Panc1 (cell line): ENCODE results near the gene MAPK8. TPM values are rescaled to one million over a fixed set of nuclear protein-coding genes. Genes with fewer than 3 reads are reported as not detected.

Source experiments
- ATAC-seq: fragments of 200-7000 bp; cut with Tn5 transposase; 2 replicates; pipeline ENCODE4 v1.9.1; 2020; ENCODE audit warnings: mild to moderate bottlenecking, moderate library complexity
- BruUV-seq: library from RNA; stranded (reverse); fragments of 400-500 nt; replicated peaks from 2 replicates; lab custom pipeline; 2021; lab: Mats Ljungman, UMichigan
- CTCF ChIA-PET: fragments of 300-600 bp; sonication (Branson Sonifier 250); formaldehyde crosslinking; loops from one replicate; lab custom pipeline; 2022; ENCODE audit warnings: antibody characterized with exemption; lab: Charles Lee
- POLR2A ChIA-PET: fragments of 300-600 bp; sonication (Branson Sonifier 250); formaldehyde crosslinking; loops from one replicate; lab custom pipeline; 2022; ENCODE audit warnings: antibody characterized with exemption; lab: Charles Lee
- DNase-seq: peaks from one replicate; pipeline ENCODE4 v3.0.0-alpha.2; 2010; ENCODE audit warnings: low read depth, low spot score
- H3K27ac ChIP-seq: 2 replicates; pipeline ENCODE4 v1.5.1; 2011; ENCODE audit warnings: mild to moderate bottlenecking, low read length, inconsistent platforms
- H3K27me3 ChIP-seq: fragments of 200-500 bp; sonication (Bioruptor generic); 2 replicates; pipeline ENCODE4 v1.6.0; 2014; ENCODE audit warnings: low read length, inconsistent platforms; ENCODE audit not compliant: control insufficient read depth, insufficient read depth
- H3K36me3 ChIP-seq: fragments of 200-500 bp; sonication (Bioruptor generic); 2 replicates; pipeline ENCODE4 v1.5.1; 2014; ENCODE audit warnings: inconsistent platforms, mild to moderate bottlenecking, low read length, moderate library complexity; ENCODE audit not compliant: control insufficient read depth, insufficient read depth
- H3K4me1 ChIP-seq: 2 replicates; pipeline ENCODE4 v1.5.1; 2011; ENCODE audit warnings: inconsistent platforms, mild to moderate bottlenecking, low read length, moderate library complexity; ENCODE audit not compliant: control insufficient read depth, insufficient read depth
- H3K4me3 ChIP-seq, 2 experiments: 2 replicates each; pipeline ENCODE4 v1.5.1; 2011 to 2012; ENCODE audit warnings: low read depth in 2 of 2, low read length in 2 of 2, mild to moderate bottlenecking in 2 of 2, inconsistent platforms in 1 of 2, moderate library complexity in 1 of 2
- H3K9me3 ChIP-seq: fragments of 200-500 bp; sonication (Bioruptor generic); 2 replicates; pipeline ENCODE4 v1.5.1; 2014; ENCODE audit warnings: low read depth, mild to moderate bottlenecking, inconsistent platforms, low read length, moderate library complexity; ENCODE audit not compliant: control insufficient read depth, insufficient read depth
- POLR2AphosphoS5 ChIP-seq: IDR thresholded peaks from 2 replicates; pipeline ENCODE4 v1.6.1; 2012; ENCODE audit warnings: mild to moderate bottlenecking, low read depth, low read length, moderate library complexity
- SIN3A ChIP-seq: IDR thresholded peaks from 2 replicates; pipeline ENCODE4 v1.6.1; 2012; ENCODE audit warnings: low read depth, mild to moderate bottlenecking, low read length, moderate library complexity, borderline replicate concordance; ENCODE audit not compliant: insufficient read depth
- TCF7L2 ChIP-seq: IDR thresholded peaks from 2 replicates; pipeline ENCODE4 v1.6.1; 2011; ENCODE audit warnings: mild to moderate bottlenecking, low read depth, low read length, inconsistent platforms
- in situ Hi-C: cut with HindIII; loops from 2 replicates; pipeline ENCODE4 v1.10.0; 2016; ENCODE audit warnings: low sequenced_read_pairs, low pct_unique_long_range_greater_than_20kb
- intact Hi-C: fragments of 100-400 bp; cut with micrococcal nuclease; formaldehyde crosslinking; loops from one replicate; pipeline ENCODE4 v1.10.0; 2022; ENCODE audit not compliant: unreplicated experiment
- total RNA-seq: library from RNA; stranded (reverse); gene quantifications from one replicate; pipeline ENCODE4 v1.2.1, GENCODE V29; 2021; ENCODE audit not compliant: unreplicated experiment
- TF ChIP-seq, protein P1 (sequence below), 2 experiments: IDR thresholded peaks; 2 replicates each; pipeline ENCODE4 v1.6.1; 2011 to 2012; ENCODE audit warnings: low read depth in 2 of 2, control low read depth in 1 of 2, low read length in 1 of 2, mild to moderate bottlenecking in 1 of 2, moderate library complexity in 1 of 2; ENCODE audit not compliant: insufficient read depth in 1 of 2
- TF ChIP-seq, protein P2 (sequence below): fragments of 450-650 bp; IDR thresholded peaks from 2 replicates; pipeline ENCODE4 v1.5.1; 2017; ENCODE audit warnings: mild to moderate bottlenecking

Gene MAPK8
- total RNA-seq, 1 experiment from 2014 or later, result 66.6 TPM

DNA sequence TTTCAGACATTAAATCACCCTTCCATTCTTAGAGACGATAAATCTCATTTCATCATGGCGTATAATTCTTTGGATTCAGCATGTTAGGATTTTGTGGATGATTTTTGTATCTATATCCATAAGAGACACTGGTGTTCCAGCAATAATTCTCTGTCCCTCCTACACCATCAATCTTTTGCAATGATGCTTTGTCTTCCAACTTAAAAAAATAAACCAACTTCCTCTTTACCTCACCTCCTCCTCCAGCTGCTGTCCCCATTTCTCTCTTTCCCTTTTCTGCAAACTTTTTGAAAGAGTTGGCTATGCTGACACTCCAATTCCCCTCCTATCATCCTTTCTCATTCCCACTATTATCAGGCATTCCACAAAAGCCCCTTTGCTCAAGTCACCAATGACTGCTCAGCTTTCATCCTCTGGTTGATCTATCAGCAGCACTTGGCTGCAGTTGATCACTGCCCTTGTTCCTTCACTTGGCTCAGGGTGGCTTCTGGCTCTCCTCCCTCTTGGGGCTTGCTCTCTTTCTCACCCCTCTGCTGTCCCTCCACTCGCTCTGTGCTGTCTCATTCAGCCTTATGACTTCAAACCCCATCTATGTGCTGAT, 168.4 kb downstream of the MAPK8 start:
- ChIA-PET POLR2A (no interaction called here), CTCF (no interaction called here)
- no peaks in the 10 kb centered on the region for H3K9me3 ChIP-seq
- intact Hi-C loops, result no loop called here
- peaks cover 7% of the 10 kb centered on the region; the same call in 1 of the 2 replicates for H3K27me3 ChIP-seq
- H3K36me3 ChIP-seq, result no peaks in the 10 kb centered on the region
- no peaks in the 10 kb centered on the region for H3K4me1 ChIP-seq
- H3K4me3 ChIP-seq, result no peak overlapping the region
- BruUV-seq, result no TSS peak
- no peak for TF ChIP-seq POLR2AphosphoS5
- no peak for TF ChIP-seq SIN3A
- TF ChIP-seq, protein P1, sequence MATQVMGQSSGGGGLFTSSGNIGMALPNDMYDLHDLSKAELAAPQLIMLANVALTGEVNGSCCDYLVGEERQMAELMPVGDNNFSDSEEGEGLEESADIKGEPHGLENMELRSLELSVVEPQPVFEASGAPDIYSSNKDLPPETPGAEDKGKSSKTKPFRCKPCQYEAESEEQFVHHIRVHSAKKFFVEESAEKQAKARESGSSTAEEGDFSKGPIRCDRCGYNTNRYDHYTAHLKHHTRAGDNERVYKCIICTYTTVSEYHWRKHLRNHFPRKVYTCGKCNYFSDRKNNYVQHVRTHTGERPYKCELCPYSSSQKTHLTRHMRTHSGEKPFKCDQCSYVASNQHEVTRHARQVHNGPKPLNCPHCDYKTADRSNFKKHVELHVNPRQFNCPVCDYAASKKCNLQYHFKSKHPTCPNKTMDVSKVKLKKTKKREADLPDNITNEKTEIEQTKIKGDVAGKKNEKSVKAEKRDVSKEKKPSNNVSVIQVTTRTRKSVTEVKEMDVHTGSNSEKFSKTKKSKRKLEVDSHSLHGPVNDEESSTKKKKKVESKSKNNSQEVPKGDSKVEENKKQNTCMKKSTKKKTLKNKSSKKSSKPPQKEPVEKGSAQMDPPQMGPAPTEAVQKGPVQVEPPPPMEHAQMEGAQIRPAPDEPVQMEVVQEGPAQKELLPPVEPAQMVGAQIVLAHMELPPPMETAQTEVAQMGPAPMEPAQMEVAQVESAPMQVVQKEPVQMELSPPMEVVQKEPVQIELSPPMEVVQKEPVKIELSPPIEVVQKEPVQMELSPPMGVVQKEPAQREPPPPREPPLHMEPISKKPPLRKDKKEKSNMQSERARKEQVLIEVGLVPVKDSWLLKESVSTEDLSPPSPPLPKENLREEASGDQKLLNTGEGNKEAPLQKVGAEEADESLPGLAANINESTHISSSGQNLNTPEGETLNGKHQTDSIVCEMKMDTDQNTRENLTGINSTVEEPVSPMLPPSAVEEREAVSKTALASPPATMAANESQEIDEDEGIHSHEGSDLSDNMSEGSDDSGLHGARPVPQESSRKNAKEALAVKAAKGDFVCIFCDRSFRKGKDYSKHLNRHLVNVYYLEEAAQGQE (IDR thresholded peaks at IDR 0.05; ENCODE audit: insufficient read depth in 1 of 2, low read depth in 2 of 2, low read length in 1 of 2), result no peak
- no peak for TF ChIP-seq TCF7L2
- TF ChIP-seq, protein P2, sequence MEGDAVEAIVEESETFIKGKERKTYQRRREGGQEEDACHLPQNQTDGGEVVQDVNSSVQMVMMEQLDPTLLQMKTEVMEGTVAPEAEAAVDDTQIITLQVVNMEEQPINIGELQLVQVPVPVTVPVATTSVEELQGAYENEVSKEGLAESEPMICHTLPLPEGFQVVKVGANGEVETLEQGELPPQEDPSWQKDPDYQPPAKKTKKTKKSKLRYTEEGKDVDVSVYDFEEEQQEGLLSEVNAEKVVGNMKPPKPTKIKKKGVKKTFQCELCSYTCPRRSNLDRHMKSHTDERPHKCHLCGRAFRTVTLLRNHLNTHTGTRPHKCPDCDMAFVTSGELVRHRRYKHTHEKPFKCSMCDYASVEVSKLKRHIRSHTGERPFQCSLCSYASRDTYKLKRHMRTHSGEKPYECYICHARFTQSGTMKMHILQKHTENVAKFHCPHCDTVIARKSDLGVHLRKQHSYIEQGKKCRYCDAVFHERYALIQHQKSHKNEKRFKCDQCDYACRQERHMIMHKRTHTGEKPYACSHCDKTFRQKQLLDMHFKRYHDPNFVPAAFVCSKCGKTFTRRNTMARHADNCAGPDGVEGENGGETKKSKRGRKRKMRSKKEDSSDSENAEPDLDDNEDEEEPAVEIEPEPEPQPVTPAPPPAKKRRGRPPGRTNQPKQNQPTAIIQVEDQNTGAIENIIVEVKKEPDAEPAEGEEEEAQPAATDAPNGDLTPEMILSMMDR, result no peak
- no peak overlapping the region for H3K27ac ChIP-seq
- ATAC-seq (no peak), DNase-seq (no peak)
- in situ Hi-C loops, result no loop called here

GRCh38 chr10:48475943-48476278, 169.4 kb downstream of the MAPK8 start:
- POLR2A ChIA-PET, result no interaction called here
- TF ChIP-seq, protein P2, result no peak
- TF ChIP-seq SIN3A, result no peak
- TF ChIP-seq, protein P1 (IDR thresholded peaks at IDR 0.05; ENCODE audit: insufficient read depth in 1 of 2, low read depth in 2 of 2, low read length in 1 of 2), result no peak
- TF ChIP-seq POLR2AphosphoS5, result no peak
- no peak for TF ChIP-seq TCF7L2
- no peak for ATAC-seq
- H3K9me3 ChIP-seq, result no peaks in the 10 kb centered on the region
- intact Hi-C loops (no loop called here), in situ Hi-C loops (no loop called here)
- no peaks in the 10 kb centered on the region for H3K4me1 ChIP-seq
- no peak overlapping the region for H3K4me3 ChIP-seq
- H3K27me3 ChIP-seq, result peaks cover 7% of the 10 kb centered on the region; the same call in 1 of the 2 replicates
- CTCF ChIA-PET, result no interaction called here
- DNase-seq, result no peak
- no TSS peak for BruUV-seq
- H3K36me3 ChIP-seq, result no peaks in the 10 kb centered on the region
- no peak overlapping the region for H3K27ac ChIP-seq
